ENCODE measurements around the gene CFAP251.

CFAP251 gene

DNA sequence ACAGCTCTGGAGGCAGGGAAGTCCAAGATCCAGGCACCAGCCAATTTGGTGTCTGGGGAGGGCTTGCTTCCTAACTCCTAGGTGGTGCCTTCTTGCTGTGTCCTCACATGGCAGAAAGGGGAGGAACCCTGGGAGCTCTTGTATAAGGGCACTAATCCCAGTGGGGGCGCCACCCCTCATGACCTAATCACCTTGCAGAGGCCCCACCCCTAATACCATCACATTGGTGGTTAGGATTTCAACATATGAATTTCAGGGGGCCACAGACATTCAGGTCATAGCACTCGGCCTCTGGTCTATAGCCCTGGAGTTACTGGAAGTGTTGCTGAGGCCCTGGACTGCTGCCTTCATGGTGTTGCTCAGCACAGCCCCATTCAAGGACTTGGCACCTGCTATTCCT, 15.2 kb upstream of the CFAP251 start:
- no peaks in the 10 kb centered on the region for H3K27me3 ChIP-seq (ENCODE audit: control insufficient read depth in 2 of 2, insufficient read depth in 2 of 2, low read length in 2 of 2)
- H3K36me3 ChIP-seq (ENCODE audit: control insufficient read depth in 2 of 2, insufficient read depth in 2 of 2, low read length in 2 of 2) = peaks cover 36 to 51% of the 10 kb centered on the region in 2 donors
- no peaks in the 10 kb centered on the region for H3K9me3 ChIP-seq (ENCODE audit: control insufficient read depth in 2 of 2, low read length in 2 of 2)
- H3K27ac ChIP-seq (ENCODE audit: low read depth in 2 of 2, low read length in 2 of 2) = no peak overlapping the region
- no peaks in the 10 kb centered on the region for H3K4me1 ChIP-seq (ENCODE audit: control insufficient read depth in 2 of 2, insufficient read depth in 2 of 2, low read length in 2 of 2)
- no peak overlapping the region for H3K4me3 ChIP-seq (ENCODE audit: low read length in 2 of 2)
- no peak overlapping the region for H3K9ac ChIP-seq (ENCODE audit: low read depth in 1 of 2, low read length in 2 of 2)

DNA sequence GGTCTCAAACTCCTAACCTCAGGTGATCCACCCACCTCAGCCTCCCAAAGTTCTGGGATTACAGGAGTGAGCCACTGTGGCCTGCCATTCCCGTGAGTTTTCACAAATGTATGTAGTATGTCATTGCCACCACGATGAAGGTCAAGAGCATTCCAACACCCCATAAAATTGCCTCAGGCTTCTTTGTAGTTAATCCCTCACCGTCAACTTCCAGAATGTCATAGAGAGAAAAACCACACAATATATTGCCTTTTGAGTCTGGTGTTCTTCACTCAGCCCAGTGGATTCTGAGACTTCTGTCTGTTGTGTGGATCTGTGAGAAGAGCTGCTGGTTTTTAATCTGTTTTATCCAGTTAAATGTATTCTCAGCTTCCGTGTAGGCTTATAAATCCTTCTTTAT, 12.6 kb upstream of the CFAP251 start:
- Histone ChIP-seq H3K27me3 (ENCODE audit: control insufficient read depth in 2 of 2, insufficient read depth in 2 of 2, low read length in 2 of 2) (no peaks in the 10 kb centered on the region), H3K9ac (ENCODE audit: low read depth in 1 of 2, low read length in 2 of 2) (no peak overlapping the region), H3K4me3 (ENCODE audit: low read length in 2 of 2) (no peak overlapping the region), H3K9me3 (ENCODE audit: control insufficient read depth in 2 of 2, low read length in 2 of 2) (no peaks in the 10 kb centered on the region), H3K4me1 (ENCODE audit: control insufficient read depth in 2 of 2, insufficient read depth in 2 of 2, low read length in 2 of 2) (no peaks in the 10 kb centered on the region), H3K27ac (ENCODE audit: low read depth in 2 of 2, low read length in 2 of 2) (no peak overlapping the region), H3K36me3 (ENCODE audit: control insufficient read depth in 2 of 2, insufficient read depth in 2 of 2, low read length in 2 of 2) (peaks cover 28 to 46% of the 10 kb centered on the region in 2 donors)

DNA sequence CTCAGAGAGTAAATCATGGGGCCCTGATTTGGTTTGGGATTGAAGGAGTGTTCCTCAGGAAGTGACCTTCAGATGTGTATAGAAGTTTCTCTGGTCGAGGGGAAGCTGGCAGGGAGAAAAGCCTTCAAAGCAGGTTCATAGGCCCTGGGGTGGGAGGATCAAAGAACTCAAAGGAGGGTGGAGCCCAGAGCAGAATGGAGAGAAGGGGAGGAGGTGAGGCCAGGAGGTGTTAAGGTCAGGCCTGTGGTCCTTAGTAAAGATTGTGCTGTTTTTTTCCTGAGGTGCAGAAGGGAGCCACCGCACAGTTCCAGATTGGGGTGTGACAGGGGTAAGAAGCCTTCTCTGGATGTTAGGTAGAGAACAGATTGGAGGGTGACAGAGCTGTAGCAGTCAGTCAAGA, 9.7 kb upstream of the CFAP251 start:
- no peaks in the 10 kb centered on the region for H3K9me3 ChIP-seq (ENCODE audit: control insufficient read depth in 2 of 2, low read length in 2 of 2)
- no peak overlapping the region for H3K9ac ChIP-seq (ENCODE audit: low read depth in 1 of 2, low read length in 2 of 2)
- H3K27me3 ChIP-seq (ENCODE audit: control insufficient read depth in 2 of 2, insufficient read depth in 2 of 2, low read length in 2 of 2) = no peaks in the 10 kb centered on the region
- H3K4me3 ChIP-seq (ENCODE audit: low read length in 2 of 2) = no peak overlapping the region
- no peaks in the 10 kb centered on the region for H3K4me1 ChIP-seq (ENCODE audit: control insufficient read depth in 2 of 2, insufficient read depth in 2 of 2, low read length in 2 of 2)
- H3K27ac ChIP-seq (ENCODE audit: low read depth in 2 of 2, low read length in 2 of 2) = no peak overlapping the region
- peaks cover 8 to 27% of the 10 kb centered on the region in 2 donors for H3K36me3 ChIP-seq (ENCODE audit: control insufficient read depth in 2 of 2, insufficient read depth in 2 of 2, low read length in 2 of 2)

DNA sequence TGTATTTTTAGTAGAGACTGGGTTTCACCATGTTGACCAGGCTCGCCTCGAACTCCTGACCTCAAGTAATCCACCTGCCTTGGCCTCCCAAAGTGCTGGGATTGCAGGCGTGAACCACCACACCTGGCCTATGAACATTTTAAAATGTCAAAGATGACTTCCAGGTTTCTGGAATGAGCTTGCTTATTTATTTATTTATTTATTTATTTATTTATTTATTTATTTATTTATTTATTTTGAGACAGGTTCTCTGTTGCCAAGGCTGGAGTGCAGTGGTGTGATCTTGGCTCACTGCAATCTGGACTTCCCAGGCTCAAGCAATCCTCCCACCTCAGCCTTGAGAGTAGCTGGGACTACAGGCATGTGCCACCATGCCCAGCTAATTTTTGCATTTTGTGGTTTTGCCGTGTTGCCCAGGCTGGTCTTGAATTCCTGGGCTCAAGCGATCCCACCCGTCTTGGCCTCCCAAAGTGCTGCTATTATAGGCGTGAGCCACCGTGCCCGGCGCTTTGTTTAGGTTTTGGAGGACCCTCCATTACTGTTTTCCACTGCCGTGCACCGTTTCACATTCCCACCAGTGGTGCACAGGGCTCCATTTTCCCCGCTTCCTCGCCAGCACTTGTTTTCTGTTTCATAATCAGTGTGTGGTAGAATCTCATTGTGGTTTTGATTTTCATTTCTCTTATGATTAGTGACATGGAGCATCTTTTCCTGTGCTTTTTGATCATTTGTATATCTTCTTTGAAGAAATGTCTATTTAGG, 6.4 kb upstream of the CFAP251 start:
- no peaks in the 10 kb centered on the region for H3K4me1 ChIP-seq (ENCODE audit: control insufficient read depth in 2 of 2, insufficient read depth in 2 of 2, low read length in 2 of 2)
- no peak overlapping the region for H3K4me3 ChIP-seq (ENCODE audit: low read length in 2 of 2)
- no peak overlapping the region for H3K9ac ChIP-seq (ENCODE audit: low read depth in 1 of 2, low read length in 2 of 2)
- no peaks in the 10 kb centered on the region for H3K27me3 ChIP-seq (ENCODE audit: control insufficient read depth in 2 of 2, insufficient read depth in 2 of 2, low read length in 2 of 2)
- H3K27ac ChIP-seq (ENCODE audit: low read depth in 2 of 2, low read length in 2 of 2) = no peak overlapping the region
- H3K36me3 ChIP-seq (ENCODE audit: control insufficient read depth in 2 of 2, insufficient read depth in 2 of 2, low read length in 2 of 2) = peaks cover 18 to 36% of the 10 kb centered on the region in 2 donors
- no peaks in the 10 kb centered on the region for H3K9me3 ChIP-seq (ENCODE audit: control insufficient read depth in 2 of 2, low read length in 2 of 2)

DNA sequence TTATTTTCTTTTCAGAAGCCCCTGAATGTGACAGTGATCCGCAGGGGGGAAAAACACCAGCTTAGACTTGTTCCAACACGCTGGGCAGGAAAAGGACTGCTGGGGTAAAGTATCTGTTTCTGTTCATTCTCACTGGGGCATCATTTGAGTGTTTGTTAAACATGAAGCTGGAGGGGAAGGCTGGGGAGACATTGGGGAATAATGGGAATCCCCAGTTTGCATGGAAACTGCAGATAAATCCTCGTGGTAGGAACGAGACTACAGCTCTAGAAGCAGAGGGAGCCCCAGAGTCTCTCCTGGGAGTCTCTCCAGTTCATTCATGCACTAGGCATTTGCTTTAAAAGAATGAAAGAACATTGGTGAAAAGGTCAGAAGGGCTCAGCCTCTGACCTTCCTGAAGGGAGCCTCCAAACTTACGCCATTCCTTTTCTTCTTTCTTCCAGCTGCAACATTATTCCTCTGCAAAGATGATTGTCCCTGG, 2.5 kb upstream of the CFAP251 start:
- no peak overlapping the region for H3K27ac ChIP-seq (ENCODE audit: low read depth in 2 of 2, low read length in 2 of 2)
- H3K9me3 ChIP-seq (ENCODE audit: control insufficient read depth in 2 of 2, low read length in 2 of 2) = no peaks in the 10 kb centered on the region
- H3K4me3 ChIP-seq (ENCODE audit: low read length in 2 of 2) = no peak overlapping the region
- peaks cover 5 to 7% of the 10 kb centered on the region in 2 donors for H3K4me1 ChIP-seq (ENCODE audit: control insufficient read depth in 2 of 2, insufficient read depth in 2 of 2, low read length in 2 of 2)
- H3K9ac ChIP-seq (ENCODE audit: low read depth in 1 of 2, low read length in 2 of 2) = no peak overlapping the region
- H3K36me3 ChIP-seq (ENCODE audit: control insufficient read depth in 2 of 2, insufficient read depth in 2 of 2, low read length in 2 of 2) = peaks cover 15 to 32% of the 10 kb centered on the region in 2 donors
- no peaks in the 10 kb centered on the region for H3K27me3 ChIP-seq (ENCODE audit: control insufficient read depth in 2 of 2, insufficient read depth in 2 of 2, low read length in 2 of 2)

DNA sequence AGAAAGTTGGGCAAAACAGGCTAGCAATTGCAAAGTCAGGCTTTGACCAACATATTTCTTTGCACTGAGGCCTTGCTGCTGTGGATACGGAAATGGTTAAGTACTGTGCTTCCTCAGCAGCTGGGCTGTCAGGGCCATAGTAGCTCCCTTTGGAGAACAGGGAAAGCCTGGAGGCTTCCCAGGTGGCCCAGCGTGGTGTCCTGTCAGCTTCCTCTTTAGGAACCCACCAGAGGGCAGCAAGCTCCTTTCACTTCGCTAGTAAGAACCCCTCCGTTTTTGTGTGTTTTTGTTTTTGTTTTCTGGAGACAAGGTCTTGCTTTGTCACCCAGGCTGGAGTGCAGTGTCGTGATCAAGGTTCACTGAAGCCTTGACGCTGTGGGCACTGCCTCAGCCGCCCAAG, 1.7 kb upstream of the CFAP251 start:
- Histone ChIP-seq H3K4me3 (ENCODE audit: low read length in 2 of 2) (no peak overlapping the region), H3K36me3 (ENCODE audit: control insufficient read depth in 2 of 2, insufficient read depth in 2 of 2, low read length in 2 of 2) (peaks cover 15 to 30% of the 10 kb centered on the region in 2 donors), H3K4me1 (ENCODE audit: control insufficient read depth in 2 of 2, insufficient read depth in 2 of 2, low read length in 2 of 2) (peaks cover 5 to 7% of the 10 kb centered on the region in 2 donors), H3K9me3 (ENCODE audit: control insufficient read depth in 2 of 2, low read length in 2 of 2) (no peaks in the 10 kb centered on the region), H3K27me3 (ENCODE audit: control insufficient read depth in 2 of 2, insufficient read depth in 2 of 2, low read length in 2 of 2) (no peaks in the 10 kb centered on the region), H3K9ac (ENCODE audit: low read depth in 1 of 2, low read length in 2 of 2) (no peak overlapping the region), H3K27ac (ENCODE audit: low read depth in 2 of 2, low read length in 2 of 2) (no peak overlapping the region)

DNA sequence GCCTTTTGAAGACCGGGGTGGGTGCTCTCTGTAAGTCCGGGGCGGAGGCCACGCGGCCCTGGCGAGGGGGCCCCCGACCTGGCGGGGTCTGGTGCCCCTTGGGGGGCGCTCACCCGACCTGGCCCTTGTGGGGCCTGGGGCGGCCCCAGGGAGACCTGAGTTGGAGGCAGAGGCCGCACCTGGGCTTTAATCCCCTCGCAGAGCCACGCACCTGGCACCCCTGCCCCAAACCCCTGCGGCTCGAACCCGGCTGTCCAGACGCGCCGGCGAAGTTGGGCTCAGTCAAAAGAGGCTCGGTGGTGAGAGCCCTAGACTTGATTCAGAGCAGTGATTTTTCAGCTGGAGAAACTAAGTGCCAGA, 267 bp downstream of the CFAP251 start:
- peaks cover 15 to 27% of the 10 kb centered on the region in 2 donors for H3K36me3 ChIP-seq (ENCODE audit: control insufficient read depth in 2 of 2, insufficient read depth in 2 of 2, low read length in 2 of 2)
- peak overlapping the region in 1 of 2 donors; percentile 60 for H3K9ac ChIP-seq (ENCODE audit: low read depth in 1 of 2, low read length in 2 of 2)
- H3K27ac ChIP-seq (ENCODE audit: low read depth in 2 of 2, low read length in 2 of 2) = no peak overlapping the region
- H3K27me3 ChIP-seq (ENCODE audit: control insufficient read depth in 2 of 2, insufficient read depth in 2 of 2, low read length in 2 of 2) = no peaks in the 10 kb centered on the region
- H3K9me3 ChIP-seq (ENCODE audit: control insufficient read depth in 2 of 2, low read length in 2 of 2) = no peaks in the 10 kb centered on the region
- H3K4me1 ChIP-seq (ENCODE audit: control insufficient read depth in 2 of 2, insufficient read depth in 2 of 2, low read length in 2 of 2) = peaks cover 5 to 7% of the 10 kb centered on the region in 2 donors
- peak overlapping the region; percentile 56 to 80 for H3K4me3 ChIP-seq (ENCODE audit: low read length in 2 of 2)

DNA sequence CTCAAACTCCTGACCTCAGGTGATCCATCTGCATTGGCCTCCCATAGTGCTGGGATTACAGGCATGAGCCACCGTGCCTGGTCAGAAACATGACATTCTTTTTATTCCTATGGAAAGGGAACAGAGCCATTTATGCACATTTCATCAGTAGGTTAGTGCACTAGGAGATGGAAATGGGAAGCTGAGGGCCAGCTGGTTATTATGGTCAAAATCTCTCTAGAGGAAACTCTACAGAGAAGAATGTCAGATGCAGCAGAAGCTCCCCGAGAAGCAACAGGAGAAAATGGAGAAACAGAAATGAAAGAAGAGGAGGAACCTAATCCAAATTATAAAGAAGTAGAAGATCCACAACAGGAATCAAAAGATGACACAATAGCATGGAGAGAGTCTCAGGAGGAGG, 2.7 kb downstream of the CFAP251 start:
- Histone ChIP-seq H3K27ac (ENCODE audit: low read depth in 2 of 2, low read length in 2 of 2) (no peak overlapping the region), H3K4me3 (ENCODE audit: low read length in 2 of 2) (no peak overlapping the region), H3K9me3 (ENCODE audit: control insufficient read depth in 2 of 2, low read length in 2 of 2) (no peaks in the 10 kb centered on the region), H3K36me3 (ENCODE audit: control insufficient read depth in 2 of 2, insufficient read depth in 2 of 2, low read length in 2 of 2) (peaks cover 9 to 15% of the 10 kb centered on the region in 2 donors), H3K27me3 (ENCODE audit: control insufficient read depth in 2 of 2, insufficient read depth in 2 of 2, low read length in 2 of 2) (no peaks in the 10 kb centered on the region), H3K9ac (ENCODE audit: low read depth in 1 of 2, low read length in 2 of 2) (no peak overlapping the region), H3K4me1 (ENCODE audit: control insufficient read depth in 2 of 2, insufficient read depth in 2 of 2, low read length in 2 of 2) (peaks cover 7 to 11% of the 10 kb centered on the region in 2 donors)

DNA sequence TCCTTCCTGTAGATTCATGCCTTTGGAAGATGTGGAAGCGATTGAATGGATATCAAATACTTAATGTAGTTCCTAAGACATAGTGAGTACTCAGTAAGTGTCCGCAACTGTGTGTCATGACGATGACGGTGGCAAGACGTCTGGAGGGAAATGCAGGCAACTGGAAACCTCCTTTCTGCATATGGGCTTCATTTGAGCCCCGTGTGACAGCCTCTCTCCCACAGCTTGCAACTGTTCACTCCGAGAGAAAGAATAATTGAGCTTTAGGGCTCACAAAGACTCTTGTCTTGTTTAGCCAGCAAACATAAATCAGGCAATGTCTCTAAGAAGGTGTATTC, 6.9 kb downstream of the CFAP251 start:
- no peaks in the 10 kb centered on the region for H3K9me3 ChIP-seq (ENCODE audit: control insufficient read depth in 2 of 2, low read length in 2 of 2)
- peak overlapping the region in 1 of 2 donors; percentile 14 for H3K27ac ChIP-seq (ENCODE audit: low read depth in 2 of 2, low read length in 2 of 2)
- no peak overlapping the region for H3K9ac ChIP-seq (ENCODE audit: low read depth in 1 of 2, low read length in 2 of 2)
- no peak overlapping the region for H3K4me3 ChIP-seq (ENCODE audit: low read length in 2 of 2)
- peaks cover 0 to 5% of the 10 kb centered on the region in 2 donors for H3K4me1 ChIP-seq (ENCODE audit: control insufficient read depth in 2 of 2, insufficient read depth in 2 of 2, low read length in 2 of 2)
- no peaks in the 10 kb centered on the region for H3K27me3 ChIP-seq (ENCODE audit: control insufficient read depth in 2 of 2, insufficient read depth in 2 of 2, low read length in 2 of 2)
- no peaks in the 10 kb centered on the region for H3K36me3 ChIP-seq (ENCODE audit: control insufficient read depth in 2 of 2, insufficient read depth in 2 of 2, low read length in 2 of 2)

DNA sequence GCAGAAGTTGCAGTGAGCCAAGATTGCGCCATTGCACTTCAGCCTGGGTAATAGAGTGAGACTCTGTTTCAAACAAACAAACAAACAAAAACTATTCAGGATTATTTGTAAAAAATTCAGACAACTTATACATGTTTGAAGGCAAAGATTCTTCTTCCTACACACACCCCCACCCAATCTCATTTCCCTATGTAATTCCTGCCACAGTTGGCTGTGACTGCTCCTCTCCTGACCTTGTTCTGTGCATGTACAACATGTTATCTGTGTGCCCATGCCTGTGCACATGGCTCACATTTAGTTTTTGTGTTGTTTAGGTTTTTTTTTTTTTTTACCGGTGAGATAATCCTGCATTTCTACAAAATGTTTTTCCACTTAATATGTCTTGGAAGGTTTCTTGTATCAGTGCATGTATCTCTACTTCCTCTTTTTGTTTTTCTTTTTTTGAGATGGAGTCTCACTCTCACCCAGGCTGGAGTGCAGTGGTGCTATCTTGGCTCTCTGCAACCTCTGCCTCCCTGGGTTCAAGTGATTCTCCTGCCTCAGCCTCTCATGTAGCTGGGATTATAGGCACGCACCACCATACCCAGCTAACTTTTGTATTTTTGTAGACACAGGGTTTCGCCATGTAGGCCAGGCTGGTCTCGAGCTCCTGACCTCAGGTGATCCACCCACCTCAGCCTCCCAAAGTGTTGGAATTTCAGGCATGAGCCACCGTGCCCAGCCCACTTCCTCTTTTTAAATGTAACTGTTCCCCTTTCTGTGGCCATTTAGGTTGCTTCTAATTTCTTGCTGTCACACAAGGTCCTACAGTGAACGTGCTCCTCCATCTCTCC, 8.7 kb downstream of the CFAP251 start:
- Histone ChIP-seq H3K27me3 (ENCODE audit: control insufficient read depth in 2 of 2, insufficient read depth in 2 of 2, low read length in 2 of 2) (no peaks in the 10 kb centered on the region), H3K4me3 (ENCODE audit: low read length in 2 of 2) (no peak overlapping the region)

More for the DNA sequence above, 8.7 kb downstream of the CFAP251 start:
- Histone ChIP-seq H3K9ac (ENCODE audit: low read depth in 1 of 2, low read length in 2 of 2) (no peak overlapping the region), H3K4me1 (ENCODE audit: control insufficient read depth in 2 of 2, insufficient read depth in 2 of 2, low read length in 2 of 2) (peaks cover 0 to 5% of the 10 kb centered on the region in 2 donors), H3K27ac (ENCODE audit: low read depth in 2 of 2, low read length in 2 of 2) (no peak overlapping the region), H3K36me3 (ENCODE audit: control insufficient read depth in 2 of 2, insufficient read depth in 2 of 2, low read length in 2 of 2) (no peaks in the 10 kb centered on the region), H3K9me3 (ENCODE audit: control insufficient read depth in 2 of 2, low read length in 2 of 2) (no peaks in the 10 kb centered on the region)
